Brain pericyte (primary cell): ENCODE data around the gene DPT.

Experiments
- DNase-seq: peaks from one replicate; pipeline ENCODE4 v3.0.0-alpha.2; 2012; ENCODE audit warnings: low read depth, low spot score

Gene DPT

DNA sequence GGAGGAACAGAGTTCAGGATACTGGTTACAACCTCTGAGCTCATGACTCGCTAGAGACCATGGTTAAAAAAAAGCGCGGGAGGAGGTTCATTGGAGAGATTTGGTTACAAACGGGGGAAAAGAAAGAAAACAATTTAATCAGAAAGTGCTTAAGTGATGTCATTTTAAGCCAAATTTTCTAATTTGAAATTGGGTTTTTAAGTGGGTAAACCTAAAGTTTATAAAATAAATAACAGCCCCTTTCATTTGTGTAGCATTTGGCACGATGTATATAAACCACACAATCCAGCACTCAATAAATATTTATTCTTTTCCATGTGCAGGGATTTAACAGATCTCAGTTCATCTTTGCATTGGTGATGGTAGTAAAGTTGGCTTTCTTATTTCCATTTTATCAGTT lies 7.0 kb upstream of the DPT start:
- no peak for DNase-seq

DNA sequence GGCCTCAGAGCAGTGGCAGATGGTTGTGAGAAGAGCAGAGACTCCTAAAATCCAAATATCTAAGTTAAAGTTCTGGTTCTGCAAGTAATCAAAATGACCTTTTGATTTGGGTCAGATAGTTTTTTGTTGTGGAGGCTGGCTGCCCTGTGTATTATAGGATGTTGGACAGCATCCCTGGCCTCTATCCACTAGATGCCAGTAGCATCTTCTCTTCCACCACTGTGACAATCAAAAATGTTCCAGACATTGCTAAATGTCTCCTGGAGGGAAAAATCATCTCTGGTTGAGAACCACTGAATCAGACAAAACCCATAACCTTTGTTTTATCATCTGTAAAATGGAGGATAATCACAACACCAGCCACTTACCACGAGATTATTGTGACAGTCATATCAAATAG lies 5.9 kb upstream of the DPT start:
- DNase-seq: no peak

DNA sequence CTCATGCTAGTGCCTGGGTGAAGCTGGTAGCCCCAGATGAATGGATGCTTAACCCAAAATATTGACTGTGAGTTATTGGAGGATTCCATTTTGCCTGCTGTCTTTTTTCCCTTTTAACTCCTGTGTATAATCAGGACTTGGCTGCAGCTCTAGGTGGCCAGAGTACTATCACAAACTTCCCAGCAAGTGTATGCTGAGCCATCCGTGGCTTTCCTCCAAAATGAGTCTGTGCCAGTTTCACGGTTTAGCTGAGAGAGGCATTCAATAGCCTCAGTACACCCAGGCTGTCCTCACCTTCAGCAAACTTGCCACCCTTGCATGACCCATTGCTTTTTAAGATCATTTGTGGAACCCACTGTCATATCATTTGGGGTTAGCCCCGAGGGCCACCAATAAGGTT lies 5.3 kb upstream of the DPT start:
- DNase-seq: no peak

DNA sequence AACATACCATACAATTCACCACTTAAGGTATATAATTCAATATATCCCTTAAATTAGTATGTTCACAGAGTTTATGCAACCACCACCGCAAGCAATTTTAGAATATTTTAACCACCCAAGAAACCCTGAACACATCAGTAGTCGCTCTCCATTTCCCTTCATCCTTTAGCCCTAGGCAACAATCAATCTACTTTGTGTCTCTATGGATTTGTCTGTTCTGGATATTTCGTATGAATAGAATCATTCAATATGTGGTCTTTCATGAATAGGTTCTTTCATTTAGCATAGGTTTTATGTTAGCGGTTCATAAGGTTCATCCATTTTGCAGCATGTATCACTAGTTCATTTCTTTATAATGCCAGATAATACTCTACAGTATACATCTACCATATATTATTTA lies 4.2 kb upstream of the DPT start:
- no peak for DNase-seq

DNA sequence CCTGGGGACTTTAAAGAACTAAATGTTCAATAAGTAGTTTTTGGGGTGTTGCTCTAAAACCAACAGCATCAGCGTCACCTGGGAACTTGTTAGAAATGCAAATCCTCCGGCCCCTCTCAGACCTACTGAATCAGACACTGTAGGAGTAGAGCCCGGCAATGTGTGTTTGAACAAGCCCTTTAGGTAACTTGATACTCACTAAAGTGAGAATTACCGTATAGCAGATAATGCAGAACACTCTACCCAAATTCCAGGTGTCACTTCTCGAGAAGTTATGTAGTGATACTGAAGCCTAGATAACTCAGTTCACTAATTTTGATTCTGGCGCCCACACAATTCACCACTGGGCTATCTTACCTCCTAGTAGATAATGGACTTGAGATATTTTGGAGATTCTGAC lies 3.7 kb upstream of the DPT start:
- no peak for DNase-seq

DNA sequence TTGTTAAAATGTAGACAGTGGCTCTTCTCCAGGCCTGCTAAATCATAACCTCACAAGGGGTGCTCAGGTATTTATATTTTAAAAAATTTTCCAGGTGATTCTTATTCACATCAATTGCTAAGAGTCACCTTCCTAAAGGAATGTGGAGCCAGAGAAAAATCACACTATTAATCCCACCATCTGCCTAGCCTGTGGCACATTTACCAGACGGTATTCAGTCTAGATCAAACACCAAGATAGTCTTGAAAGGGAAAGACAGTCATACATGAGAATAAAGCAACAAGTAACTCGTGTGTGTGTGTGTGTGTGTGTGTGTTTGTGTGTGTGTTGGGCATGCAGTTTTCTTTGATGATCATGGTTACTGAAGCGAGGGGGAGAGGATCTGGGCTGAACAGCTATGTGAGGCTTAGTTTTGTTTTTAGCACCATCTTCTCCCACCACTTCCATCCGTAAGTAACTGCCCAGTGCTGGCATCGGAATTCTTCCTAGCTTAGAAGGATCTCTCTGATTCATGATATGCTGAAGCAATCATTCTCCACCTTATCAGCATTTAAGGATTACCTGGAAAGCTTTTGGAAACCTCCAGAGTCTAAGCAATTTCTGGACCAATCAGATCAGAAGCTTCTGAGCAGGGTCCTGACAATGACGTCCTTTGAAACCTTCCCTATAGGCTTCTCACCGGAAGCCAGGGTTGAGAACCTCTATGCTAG lies 2.4 kb upstream of the DPT start:
- DNase-seq: no peak

DNA sequence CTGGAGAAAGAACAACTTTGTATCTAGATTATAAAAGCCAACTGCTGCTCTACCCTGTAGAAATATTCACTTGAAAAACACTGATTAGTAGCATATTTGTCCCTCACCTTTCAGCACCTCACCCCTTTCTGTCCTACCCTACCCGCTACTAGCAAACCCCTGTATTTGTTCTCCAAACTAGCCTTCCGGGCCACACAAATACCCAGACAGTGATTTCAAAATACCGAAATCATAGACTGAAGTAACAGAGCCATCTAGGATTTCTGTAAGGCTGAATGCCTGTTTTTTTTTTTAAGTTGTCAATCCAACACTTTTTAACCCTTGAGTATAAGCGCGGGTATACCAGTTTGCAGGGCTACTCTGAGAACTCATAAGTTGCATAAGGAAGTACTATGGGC lies 398 bp upstream of the DPT start:
- no peak for DNase-seq

DNA sequence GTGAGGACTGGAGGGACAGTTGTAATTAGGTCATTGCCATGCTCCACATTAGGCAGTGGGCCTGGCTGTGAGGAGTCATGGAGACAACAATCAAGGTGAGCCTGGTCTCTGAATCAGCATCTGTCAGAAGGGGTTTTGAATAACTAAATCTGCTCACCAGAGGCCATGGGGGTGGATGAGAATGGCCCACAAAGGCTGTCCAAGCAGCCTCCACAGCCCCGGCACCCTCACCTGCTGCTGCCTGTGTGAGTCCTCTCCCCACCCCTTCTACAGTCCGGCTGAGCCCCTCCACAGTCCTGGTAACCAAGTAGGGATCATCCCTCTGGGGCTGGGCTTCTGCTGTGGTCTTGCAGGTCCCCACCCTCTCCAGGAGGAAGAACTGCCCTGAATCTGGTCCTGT lies 2.3 kb downstream of the DPT start:
- no peak for DNase-seq

DNA sequence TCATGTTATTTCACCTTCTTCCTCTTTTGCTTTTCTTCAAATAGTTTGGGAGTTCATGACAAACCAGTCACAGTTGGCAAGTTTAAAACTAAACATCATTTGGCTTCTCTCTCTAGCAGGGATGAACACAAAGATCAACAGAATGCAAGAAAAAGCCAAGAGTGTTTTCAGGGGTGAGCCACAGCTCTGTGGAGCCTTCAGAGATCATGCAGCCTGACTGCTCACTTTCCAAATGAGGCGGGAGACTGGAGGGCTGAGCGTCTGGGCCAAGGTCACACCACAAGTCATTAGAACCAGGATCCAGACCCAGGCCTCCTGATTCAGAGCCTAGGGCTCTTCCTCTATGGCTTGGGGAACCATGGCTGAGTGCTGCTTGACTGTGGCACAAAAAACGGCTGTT lies 2.7 kb downstream of the DPT start:
- no peak for DNase-seq

DNA sequence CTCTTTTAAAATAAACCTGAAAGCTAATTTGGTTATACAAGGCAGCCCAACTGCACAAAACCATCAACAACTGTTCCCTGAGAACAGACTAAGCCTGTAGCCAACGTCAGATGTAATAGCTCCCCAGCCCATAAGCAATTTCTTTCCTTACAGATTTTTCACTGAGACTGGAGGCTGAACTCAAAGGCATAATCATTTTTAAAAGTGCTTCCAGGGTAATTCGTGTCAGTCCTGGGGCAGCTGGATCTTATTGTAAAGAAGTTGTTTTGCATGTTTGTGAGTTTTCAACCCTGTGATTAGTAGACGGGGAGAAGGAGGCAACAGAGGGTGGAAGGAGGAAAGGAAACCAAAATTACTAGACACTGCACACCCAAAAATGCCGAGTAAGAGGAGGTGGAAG lies 3.2 kb downstream of the DPT start:
- DNase-seq: no peak

DNA sequence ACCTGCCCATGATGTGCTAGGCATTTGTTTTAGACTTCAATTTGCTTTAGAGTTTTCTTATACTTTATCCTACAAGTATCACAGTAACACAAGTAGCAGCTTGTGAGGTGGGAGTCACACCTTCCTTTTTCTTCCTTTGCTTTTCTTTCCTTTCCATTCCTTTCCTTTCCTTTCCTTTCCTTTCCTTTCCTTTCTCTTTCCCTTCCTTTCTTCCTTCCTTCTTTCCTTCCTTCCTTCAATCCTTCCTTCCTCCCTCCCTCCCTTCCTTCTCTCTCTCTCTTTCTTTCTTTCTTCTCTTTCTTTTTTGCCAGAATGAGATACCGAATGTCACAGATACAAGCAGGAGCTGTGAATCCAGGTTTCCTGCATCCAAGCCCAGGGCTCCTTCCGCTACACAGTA lies 3.9 kb downstream of the DPT start:
- no peak for DNase-seq

DNA sequence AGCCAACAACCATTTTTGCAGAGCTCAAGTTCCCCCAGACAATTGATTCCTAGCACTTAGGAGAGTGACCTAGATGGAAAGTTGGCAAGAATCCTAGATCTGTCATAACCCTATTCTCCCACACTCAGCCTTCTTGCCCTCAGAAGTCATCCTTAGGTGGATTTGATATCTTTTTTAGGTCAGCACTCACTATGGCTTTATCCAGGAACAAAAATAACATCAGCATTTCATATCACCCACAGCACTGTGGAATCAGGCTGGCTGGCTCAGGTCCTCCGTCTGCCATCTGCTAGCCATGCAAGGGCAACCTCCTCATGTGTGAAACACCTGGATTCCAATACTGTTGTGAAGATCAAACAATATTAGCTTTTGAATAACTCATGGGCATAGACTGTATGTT lies 6.0 kb downstream of the DPT start:
- no peak for DNase-seq

DNA sequence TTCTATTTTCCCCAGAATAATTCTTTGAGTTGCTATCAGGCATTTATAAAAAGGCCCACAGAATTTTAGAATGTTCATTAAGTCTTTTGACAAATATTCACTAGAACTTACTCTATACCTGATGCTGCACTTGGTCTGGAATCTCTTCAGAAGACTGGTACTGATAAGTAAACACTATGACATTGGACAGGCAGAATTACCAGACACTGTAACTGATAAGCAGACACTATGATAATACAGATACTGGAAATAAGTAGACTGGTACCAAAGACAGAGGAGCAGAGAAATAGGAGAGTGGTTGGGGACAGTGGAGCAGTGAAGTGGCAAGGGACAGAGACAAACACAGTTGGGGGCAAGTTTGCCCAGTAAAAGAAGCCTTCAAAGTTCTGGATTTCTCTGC lies 8.2 kb downstream of the DPT start:
- DNase-seq: no peak

DNA sequence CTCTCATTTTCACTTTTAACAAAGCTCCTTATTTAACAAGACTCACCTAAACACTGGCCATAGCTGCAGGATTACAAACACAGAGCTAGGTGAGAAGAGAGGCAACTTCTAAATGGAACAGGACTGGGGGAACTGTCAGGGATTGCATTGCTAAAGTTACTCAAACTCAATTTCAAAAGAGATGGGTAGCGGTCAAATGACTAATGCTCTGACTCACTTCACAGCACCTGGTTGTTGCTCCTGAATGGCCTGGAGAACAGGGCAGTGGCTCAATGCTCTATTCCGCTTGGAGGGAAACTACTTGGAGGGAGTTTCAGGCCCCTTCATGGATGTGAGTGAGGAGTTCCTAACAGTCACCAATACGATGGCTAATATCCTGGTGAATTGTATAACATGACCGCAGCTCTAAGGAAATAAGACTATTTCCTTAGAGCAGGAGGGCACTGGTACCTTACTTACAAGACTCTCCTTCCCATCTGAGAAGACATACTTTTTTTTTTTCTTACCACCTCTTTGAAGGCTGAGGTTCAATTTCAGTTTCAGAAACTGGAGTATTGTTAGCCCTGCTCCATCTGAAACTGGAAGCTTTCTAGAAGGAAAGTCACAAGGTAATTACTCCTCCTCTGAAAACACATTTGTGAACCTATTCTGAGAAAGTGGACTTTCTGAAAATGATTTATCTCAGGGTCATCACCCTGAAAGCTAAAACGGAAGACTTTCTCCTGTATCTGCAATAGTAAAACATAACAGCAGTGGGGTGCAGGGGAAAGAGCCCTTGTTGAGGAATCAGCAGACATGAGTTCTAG lies 9.5 kb downstream of the DPT start:
- DNase-seq: no peak

DNA sequence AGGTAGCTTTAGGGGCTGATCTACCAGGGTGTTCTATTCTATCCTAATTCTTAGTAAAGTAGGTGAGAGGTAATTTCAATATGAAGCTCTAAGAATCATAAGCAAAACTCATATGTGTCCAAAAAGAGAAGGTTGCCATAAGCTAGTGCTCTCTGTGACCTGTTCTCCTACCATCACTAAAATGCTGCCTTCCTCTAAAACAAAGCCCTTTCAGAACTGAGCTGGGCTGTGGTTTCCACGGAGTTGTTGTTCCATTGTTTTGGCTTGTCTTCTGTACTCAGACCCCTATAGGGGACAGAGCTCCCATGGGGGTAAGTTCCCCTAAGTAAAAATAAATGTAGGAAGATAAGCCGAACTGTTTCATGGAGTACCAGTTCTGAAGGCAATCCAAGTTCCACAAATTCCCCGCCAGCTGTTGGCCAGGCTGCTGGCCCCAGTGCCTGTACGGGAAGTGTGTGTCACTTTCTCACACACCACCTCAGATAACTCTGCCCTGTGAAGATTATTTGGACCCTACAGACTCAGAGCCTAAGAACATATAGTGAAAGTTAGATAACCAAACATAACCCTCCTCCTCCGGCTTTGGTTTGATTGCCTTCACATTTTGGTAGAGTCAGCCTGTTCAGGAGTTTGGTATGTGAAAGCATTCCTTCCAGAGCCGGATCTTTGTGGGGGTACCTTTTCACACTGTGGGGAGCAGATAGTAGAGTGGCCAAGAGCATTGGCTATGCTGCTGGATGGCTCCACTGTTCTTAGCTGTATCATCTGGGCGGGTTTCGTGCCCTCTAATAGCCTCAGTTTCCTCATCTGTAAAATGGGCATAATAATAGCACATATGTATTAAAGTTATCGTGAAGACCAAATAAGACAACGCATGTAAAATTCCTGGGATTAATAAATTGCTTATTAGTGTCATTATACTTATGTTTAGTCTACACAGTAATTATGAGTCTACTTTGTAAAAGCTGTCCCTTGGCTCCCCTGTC lies 10.8 kb downstream of the DPT start:
- DNase-seq: no peak

DNA sequence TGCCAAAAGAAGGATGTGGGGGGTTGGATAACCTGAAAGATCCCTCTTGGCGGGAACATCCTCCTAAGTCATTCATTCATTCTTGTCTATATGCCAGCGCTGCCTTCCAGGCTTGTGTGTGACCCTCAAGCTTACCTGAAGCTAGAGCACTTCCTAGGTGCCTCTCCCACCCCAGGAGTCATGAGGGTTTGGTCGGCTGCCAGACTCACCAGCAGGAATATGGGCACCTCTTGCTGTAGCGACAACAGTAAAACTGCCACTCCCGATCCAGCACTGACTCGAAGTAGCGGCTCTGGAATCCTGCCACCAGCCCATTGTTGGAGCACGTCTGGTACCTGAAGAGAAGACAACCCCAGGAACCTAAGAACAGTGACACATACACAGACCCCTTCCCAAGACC lies 15.0 kb downstream of the DPT start:
- DNase-seq: no peak

DNA sequence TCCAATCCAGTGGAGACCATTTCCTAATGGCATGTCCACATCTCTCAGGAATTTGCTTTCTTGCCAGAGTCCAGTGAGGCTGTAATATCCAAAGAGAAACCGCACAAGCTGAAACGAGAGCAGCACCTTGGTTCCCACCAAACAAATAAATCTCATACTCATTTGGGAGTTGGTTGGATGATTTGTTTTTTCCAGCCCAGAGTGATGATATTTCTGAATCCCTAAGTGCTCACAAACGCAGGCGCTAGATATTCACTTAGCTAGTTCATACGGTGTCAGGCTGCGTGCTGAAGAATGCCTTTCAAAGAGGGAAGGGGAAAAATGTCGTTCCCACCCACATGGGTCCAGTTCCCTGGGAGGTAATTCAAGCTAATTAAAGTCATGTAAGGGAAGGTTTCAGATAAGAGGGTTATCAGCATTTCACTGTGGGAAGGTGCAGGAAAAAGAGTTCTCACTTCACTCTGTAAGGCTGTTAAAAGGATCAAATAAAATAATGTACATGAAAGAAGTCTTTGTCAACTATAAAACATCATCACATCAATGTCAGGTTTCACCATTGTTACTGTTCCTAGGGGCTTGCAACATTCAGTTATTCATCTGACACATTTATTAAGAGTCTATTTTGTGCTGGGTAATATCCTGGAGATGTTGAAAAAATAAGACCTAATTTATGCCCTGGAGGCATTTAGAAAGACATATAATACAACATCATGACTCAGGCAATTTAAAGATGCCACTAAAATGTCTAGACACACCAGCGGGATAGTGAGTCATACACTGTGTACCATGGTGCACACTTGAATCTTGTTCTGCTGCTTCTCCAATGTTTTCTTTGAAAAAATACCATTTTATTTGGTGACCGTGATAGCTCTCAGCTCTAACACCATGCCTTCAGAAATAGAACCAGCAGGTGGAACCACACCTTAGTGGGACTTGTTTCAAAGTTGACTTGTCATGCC lies 19.3 kb downstream of the DPT start:
- DNase-seq: no peak

DNA sequence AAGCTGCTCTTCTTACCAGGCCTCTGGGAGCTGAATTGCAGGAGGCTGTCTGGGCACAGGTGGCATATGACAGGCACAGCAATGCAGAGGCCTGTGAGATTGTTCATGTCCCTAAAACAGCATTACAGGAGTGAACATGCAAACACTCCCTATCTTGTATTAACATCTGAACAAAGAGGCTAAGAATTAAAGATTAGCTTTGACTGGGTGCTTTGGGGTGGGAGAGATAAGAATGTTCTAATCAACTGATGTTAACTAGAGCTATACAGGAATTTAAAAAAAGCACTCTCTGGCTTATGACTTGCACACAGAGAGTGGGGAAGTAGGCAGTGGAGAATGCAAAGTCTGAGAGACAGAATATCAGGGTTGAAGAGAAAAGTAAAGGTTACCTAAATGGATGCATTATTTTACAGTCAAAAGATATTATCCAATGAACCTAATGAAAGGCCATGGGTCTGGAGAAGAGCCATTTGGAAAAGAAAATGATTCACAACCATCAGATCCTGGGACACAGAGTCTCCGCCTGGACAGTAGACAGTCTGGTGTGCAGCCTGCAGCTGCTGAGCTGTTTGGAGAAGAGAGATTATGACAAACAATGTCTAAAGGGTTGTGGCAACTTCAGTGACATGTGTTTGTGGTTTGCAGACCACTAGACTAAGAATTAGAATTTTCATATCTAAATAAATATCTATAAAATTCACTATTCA lies 20.2 kb downstream of the DPT start:
- DNase-seq: no peak

DNA sequence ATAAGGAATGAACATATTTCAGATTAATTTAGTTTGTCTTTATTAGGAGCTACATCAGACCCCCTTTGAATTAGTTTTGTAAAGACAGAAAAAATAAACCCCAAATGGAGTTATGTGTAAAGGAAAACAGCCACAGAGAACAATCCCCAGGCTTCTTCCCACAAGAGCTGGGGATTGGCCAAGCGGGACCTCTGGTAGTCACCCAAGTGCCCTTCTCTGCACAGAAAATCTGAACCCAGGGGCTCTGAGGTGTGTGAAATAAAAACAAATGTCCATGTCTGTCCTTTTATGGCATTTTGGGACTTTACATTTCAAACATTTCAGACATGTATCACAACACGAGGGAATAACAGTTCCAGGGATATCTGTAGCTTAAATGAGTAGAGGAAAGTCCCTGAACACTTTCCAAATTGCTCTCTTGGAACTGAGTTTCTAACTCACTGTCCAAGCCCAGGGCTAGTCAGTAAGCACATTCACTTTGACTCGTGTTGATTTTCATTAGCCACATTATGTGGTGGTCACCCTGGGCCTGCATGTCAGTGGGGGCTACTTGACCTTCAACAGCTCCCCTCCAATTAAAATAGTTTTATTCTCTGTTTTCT lies 22.5 kb downstream of the DPT start:
- DNase-seq: no peak
